Stimulated activated naive CD8-positive, alpha-beta T cell treated with anti-CD3 and anti-CD28 coated beads, Interleukin-15, Interleukin-2, amounts not matched to agents 100 U/mL and 50 U/mL, for 24 hours (primary cell): Measurements from ENCODE around the gene MOGAT3.

Experiments used
- ATAC-seq: fragments of 150-1000 bp; cut with Tn5 transposase; one replicate; pipeline ENCODE4 v1.10.0; 2021
- DNase-seq: peaks from one replicate; pipeline ENCODE4 v3.0.0; 2021

Gene MOGAT3

DNA sequence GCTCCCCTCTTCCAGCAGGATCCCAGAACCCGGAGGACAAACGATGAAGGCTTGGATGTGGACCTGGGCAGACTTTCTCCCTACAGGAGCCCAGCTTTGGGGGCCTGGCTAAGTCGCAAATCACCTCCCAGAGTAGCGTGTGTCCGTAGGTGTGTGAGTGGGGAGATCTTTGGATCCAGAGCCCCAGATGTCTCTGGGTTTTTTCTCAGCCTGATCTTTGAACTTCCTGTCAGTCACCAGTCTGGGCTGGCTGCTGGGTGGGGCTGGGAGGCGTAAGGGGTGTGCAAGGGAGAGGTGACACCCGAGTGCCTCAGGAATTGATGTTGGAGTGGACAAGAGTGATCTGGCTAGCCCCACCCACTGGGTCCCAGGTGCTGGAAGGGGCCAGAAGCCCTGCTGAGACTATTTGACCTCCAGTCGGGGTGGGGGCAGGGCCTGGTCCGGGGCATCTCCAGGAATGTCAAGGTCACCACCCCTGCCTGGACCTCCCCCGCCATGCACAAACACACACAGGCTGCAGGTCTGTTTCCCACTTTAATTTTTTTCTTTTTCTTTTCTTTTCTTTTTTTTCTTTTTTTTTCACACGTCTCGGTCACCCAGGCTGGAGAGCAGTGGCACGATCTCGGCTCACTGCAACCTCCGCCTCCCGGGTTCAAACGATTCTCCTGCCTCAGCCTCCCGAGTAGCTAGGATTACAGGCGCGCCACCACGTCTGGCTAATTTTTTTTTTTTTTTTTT, at the start of gene MOGAT3:
Gene MOGAT3 (minus strand): TSS at position 175 of the 738 bp plus-strand sequence. CDS start 182 bp downstream, outside the sequence.
- no peak for ATAC-seq
- no peak for DNase-seq

DNA sequence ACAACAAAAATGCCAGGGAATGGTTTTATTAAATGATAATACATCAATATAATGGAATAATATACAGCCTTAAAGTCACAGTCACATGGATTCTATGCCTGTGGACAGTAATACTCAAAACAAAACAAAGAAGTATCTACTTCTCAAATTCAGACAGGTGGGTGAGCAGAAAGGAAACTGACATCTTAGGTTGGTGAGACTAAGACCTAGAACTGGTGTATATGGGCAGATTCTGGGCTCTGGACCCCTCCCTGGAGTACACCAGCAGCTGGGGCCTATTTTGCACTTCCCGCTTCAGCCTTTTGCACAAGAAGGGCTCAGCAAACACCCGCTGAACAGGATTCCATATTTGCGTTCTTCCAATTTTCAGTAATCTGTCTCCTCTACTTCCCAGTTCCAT, 49.5 kb upstream of the MOGAT3 start:
- ATAC-seq (no peak), DNase-seq (no peak)

- ATAC-seq (no peak), DNase-seq (no peak)
Observed at GRCh38 chr7:101248276-101248675, 47.4 kb upstream of the MOGAT3 start.

- ATAC-seq: no peak
Observed at GRCh38 chr7:101245147-101245668, 44.4 kb upstream of the MOGAT3 start.

GRCh38 chr7:101244375-101245146, 43.7 kb upstream of the MOGAT3 start, which contains the start of gene FIS1:
Gene FIS1, minus strand, starts transcription at chr7:101245081. Its CDS starts 77 bp downstream, at chr7:101245004.
- ATAC-seq (peak; percentile 97), DNase-seq (peak; percentile 96)

More at GRCh38 chr7:101245147-101245668, 44.4 kb upstream of the MOGAT3 start:
- no peak for DNase-seq

GRCh38 chr7:101243646-101244374, 43.0 kb upstream of the MOGAT3 start:
- DNase-seq (no peak), ATAC-seq (no peak)

DNA sequence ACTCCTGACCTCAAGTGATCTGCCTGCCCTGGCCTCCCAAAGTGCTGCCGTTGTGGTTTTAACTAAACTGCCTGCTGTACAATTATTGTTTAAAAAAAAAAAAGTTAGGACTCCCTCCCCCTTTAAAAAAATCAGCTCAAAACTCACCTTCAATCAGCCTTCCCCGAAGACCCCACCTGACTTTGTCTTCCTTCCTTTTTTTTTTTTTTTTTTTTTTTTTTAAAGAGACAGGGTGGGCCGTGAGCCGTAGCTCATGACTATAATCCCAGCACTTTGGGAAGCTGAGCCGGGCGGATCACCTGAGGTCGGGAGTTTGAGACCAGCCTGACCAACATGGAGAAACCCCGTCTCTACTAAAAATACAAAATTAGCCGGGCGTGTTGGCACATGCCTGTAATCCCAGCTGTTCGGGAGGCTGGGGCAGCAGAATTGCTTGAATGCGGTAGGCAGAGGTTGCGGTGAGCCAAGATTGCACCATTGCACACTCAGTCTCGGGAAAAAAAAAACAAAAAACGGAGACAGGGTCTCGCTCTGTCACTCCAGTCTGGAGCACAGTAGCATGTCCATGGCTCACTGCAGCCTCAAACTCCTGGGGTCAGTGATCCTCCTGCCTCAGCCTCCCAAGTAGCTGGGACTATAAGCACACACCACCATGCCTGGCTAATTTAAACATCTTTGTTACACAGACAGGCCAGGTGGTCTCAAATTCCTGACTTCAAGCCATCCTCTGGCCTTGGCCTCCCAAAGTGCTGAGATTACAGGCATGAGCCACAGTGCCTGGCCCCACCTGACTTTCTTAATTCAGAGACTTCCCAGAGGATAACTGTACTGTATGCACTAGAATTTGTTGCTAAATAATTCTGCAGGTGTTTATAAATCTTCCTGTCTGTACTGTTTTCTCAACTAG, 40.9 kb upstream of the MOGAT3 start:
- no peak for DNase-seq

DNA sequence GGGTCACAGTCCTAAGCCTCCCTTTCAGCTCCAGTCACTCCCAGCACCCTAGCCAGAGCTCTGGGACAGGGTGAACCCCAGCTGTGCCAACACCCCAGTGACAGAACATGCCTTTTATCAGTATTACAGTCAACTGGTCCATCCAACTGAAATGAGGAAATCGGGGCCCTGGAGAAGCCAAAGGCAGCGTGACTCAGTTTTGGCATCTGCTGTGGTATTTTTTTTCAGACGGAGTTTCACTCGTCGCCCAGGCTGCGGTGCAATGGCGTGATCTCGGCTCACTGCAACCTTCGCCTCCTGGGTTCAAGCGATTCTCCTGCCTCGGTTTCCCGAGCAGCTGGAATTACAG, 40.2 kb upstream of the MOGAT3 start:
- DNase-seq (no peak), ATAC-seq (no peak)

More for the DNA sequence above, 40.9 kb upstream of the MOGAT3 start:
- no peak for ATAC-seq

DNA sequence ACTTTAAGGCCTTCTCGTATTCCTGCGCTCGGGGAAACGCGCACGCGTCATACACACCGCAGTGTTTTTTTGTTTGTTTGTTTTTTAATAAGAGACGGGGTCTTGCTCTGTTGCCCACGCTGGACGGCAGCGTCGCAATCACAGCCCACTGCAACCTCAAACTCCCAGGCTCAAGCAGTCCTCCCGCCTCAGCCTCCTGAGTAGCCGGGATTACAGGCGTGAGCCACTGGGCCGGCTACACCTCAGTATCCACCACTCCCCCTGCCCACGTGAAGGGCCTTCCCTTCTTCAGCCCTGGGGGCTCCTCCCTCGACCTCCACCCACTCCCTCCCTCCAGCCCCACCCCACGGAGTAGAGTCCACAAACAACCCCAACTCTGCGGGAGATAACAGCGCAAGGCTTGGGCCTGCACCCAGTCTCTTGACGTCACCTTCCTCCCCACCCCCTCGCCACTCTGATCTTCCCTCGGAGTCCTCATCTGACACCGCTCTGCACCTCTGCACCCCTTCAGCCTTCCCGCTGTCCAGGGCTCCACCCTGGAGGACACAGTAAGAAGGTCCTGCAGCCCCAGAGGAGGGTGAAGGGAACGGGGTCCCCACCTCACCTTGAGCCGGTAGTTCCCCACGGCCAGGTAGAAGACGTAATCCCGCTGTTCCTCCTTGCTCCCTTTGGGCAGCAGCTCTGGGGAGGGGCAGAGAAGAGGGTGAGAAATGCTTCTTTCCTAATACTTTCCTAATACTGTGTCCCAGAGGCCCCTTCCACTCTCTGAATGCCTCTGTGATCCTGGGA, 39.6 kb upstream of the MOGAT3 start:
- ATAC-seq: no peak

GRCh38 chr7:101239951-101240220, 39.0 kb upstream of the MOGAT3 start:
- no peak for ATAC-seq
- DNase-seq: no peak

More for the DNA sequence above, 39.6 kb upstream of the MOGAT3 start:
- DNase-seq: no peak

GRCh38 chr7:101239191-101239950, 38.5 kb upstream of the MOGAT3 start:
- DNase-seq (no peak), ATAC-seq (no peak)

DNA sequence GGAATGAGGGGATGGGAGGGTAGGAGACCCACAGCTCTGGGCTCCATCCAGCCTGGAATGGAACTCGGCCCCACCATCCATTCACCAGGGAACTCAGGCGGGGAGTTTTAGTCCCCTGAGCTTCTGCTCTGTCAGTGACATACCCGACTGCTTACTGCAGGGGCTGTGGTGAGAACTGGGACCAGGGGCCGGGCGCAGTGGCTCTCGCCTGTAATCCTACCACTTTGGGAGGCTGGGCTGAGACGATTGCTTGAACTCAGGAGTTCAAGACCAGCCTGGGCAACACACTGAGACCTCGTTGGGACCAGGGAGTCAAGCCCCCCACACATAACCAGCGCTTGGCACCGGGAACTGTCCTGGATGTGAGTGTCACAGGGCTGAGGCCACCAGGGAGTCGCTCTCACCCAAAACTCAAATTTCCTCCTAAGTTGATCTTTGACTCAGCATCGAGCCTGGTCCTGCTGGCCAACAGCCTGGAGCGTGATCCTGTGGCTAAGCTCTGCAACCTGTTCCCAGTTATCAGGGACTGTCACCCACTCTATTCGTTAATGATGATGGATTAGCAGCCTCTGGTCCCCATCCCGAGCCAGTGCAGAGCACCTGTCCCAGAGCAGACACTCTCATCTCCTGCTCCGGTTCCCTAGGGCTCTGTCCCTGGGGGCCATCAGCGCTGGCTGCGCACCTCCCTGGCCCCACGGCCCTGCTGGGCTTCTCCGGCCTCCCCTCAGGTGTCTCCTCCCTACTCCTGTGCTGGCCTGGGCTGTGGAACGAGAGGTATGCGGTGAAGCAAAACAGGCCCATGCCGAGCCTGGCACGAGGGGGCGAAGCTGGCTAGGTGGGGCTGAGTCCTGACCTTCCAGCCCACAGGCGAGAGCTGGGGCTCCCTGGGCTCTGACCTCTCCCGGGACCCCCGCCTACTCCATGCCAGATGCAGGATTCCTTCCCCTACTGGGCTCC, 37.7 kb upstream of the MOGAT3 start:
- DNase-seq (no peak), ATAC-seq (no peak)

DNA sequence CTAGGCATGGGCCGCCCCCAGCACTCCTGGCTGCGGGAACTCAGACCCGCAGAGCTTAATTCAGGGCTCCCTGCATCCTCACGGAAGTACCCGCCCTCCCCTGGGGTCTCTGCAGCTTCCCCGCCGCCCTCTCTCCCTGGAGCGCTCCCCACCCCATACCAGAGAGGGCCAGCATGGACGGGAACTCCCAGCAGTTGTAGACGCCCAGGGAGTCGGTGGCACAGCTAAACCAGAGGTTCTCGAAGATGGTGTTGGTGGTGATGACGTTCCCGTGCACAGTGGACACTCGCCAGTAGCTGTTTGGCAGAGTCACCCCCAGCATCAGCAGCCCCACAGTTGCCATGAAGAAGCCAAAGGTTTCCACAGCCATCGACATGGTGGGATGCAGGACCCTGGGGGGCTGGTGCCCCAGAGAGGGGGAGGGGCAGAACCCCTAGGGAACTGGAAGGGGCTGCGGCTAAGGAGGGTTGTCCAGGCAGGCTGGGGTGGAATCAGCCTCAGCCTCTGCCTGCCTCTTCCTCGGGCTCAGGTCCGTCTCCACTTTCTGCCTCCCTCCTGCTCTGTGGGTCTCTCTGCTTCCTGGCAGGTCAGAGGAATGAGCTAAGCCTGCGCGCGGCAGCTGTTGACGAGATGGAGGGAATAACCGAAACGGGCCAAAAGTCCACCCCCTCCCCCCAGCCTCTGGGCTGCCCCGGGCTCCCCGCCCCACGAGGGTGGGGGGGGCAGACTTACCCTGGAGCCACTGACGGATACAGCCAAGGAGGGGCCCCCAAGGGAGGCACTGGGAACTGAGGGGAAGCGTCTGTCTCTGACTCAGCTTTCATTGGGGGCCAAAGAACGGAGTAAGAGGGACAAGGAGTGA, 36.6 kb upstream of the MOGAT3 start, which contains the start of gene CLDN15:
Gene CLDN15 (minus strand): TSS at position 597 of the 862 bp plus-strand sequence. CDS start 221 bp downstream, at position 376.
- DNase-seq: no peak
- no peak for ATAC-seq

DNA sequence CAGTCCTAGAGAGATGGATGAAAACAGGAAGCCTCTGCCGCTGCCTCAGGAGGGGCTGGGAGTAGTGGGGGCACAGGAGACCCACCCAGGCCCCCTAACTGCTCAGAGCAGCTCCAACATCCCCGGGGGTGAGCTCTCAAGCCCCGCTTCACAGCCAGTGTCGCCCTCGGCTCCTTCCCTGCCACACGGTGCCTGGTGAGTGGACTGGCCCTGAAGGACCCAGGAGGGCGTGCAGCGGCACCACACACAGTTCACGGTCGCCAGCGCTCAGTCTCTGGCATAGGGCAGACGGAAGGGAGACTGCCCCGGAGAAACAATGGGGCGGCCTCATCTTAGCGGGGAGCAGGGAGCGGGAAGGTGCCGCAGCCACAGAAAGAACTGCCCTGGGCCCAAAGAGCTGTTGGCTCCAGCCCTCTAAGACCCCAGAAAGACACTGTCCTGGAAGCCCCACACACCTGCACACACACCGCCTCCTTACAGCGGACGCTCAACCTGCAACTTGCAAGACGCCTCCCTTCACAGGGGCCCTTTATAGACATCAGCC, 35.5 kb upstream of the MOGAT3 start:
- no peak for ATAC-seq

DNA sequence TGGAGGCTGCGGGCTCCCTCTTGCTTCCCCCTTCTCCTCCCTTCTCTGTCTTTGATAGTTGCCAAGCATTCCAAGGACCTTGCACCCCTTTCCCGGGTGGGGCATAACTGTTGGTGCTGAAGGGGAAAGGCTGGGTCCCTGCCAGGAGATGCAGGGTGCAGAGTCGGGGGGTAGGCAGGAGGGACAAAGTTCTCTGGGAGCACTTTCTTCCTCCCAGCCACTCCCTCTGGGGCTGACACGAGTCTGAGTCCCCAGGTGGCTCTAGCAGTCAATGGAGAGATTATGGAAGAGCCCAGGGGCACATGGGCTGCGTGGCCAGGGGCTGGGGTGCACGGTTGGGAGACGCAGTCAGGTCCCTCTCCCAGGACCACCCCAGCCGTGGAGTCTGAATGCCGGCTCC, 34.7 kb upstream of the MOGAT3 start:
- no peak for ATAC-seq
- no peak for DNase-seq

More for the DNA sequence above, 35.5 kb upstream of the MOGAT3 start:
- no peak for DNase-seq

DNA sequence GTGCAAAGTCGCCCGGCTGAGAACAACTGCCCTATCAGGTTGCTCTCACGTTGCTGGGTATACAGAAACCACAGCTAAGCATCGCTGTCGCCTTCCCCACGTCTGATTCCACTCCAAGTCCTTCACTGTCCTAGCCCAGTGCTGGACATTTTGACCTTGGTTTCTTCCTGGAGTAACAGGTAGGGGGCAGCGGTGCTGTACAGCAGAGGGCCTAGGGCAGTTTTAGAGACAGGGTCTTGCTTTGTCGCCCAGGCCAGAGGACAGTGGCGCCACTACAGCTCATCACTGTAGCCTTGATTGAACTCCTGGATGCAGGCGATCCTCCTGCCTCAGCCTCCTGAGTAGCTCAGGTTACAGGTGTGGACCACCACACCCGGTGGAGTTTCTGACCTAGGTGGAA, 34.2 kb upstream of the MOGAT3 start:
- ATAC-seq: no peak

DNA sequence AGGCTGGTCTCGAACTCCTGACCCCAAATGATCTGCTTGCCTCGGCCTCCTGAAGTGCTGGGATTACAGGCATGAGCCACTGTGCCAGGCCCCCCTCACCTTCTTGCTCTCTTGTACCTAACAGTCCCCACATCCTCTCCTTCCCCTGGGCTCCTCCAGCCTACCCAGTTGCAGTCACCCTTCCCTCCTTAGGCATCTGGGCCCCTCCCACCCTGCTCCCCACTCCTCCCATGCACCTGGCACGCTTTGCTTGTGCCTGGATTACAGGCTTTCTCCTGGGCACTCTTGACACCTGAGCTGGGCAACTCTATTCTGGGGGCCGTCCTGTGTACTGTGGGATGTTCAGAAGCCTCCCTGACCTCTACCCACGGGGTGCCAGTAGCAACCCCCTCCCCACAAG, 33.8 kb upstream of the MOGAT3 start:
- no peak for DNase-seq
- no peak for ATAC-seq

More for the DNA sequence above, 34.2 kb upstream of the MOGAT3 start:
- no peak for DNase-seq
